Stomach smooth muscle (tissue), 2 donors: ENCODE results near the gene NUP153.

Source experiments
- H3K27ac ChIP-seq: one replicate; pipeline ENCODE4 v1.7.0; 2013; ENCODE audit warnings: mild to moderate bottlenecking, low read length, inconsistent platforms
- H3K27me3 ChIP-seq, 2 donors: one replicate each; pipeline ENCODE4 v1.7.0; 2013; ENCODE audit warnings: low read length in 2 of 2; ENCODE audit not compliant: insufficient read depth in 2 of 2, control insufficient read depth in 1 of 2
- H3K36me3 ChIP-seq, 2 donors: one replicate each; pipeline ENCODE4 v1.7.0; 2013; ENCODE audit warnings: low read length in 2 of 2; ENCODE audit not compliant: control insufficient read depth in 2 of 2, insufficient read depth in 2 of 2
- H3K4me1 ChIP-seq: one replicate; pipeline ENCODE4 v1.7.0; 2013; ENCODE audit warnings: low read length; ENCODE audit not compliant: control insufficient read depth, insufficient read depth
- H3K4me3 ChIP-seq, 2 donors: one replicate each; pipeline ENCODE4 v1.7.0; 2013; ENCODE audit warnings: low read length in 2 of 2
- H3K9ac ChIP-seq, 2 donors: one replicate each; pipeline ENCODE4 v1.7.0; 2013; ENCODE audit warnings: low read length in 2 of 2, mild to moderate bottlenecking in 1 of 2
- H3K9me3 ChIP-seq, 2 donors: one replicate each; pipeline ENCODE4 v1.7.0; 2013; ENCODE audit warnings: low read length in 2 of 2; ENCODE audit not compliant: control insufficient read depth in 2 of 2
- donor health status: healthy.
- donor health status: Pancreatic carcinoma.

Gene NUP153

DNA sequence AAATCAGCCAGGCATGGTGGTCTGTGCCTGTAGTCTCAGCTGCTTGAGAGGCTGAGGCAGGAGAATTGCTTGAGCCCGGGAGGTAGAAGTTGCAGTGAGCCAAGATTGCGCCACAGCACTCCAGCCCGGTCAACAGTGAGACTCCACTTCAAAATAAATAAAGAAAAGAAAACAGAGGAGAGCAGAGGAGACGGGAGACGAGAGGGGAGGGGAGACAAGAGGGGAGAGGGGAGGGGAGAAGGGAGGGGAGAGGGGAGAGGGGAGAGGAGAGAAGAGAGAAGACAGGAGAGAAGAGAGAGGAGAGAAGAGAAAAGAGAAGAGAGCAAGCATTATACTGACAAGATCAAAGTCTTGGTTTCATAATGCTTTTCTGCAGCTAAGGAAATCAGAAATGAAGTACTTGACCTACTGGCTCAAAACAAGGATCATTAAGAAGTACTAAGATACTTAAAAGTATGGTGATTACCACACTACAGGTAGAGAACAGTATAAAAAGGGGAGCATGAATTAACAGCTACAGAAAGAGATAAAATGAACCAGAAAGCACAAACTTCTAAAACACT is 76.1 kb downstream of the NUP153 start:
- Histone ChIP-seq H3K36me3 (peaks cover 12 to 16% of the 10 kb centered on the region in 2 donors), H3K27ac (no peak overlapping the region), H3K9me3 (no peaks in the 10 kb centered on the region), H3K4me3 (no peak overlapping the region), H3K9ac (no peak overlapping the region), H3K27me3 (no peaks in the 10 kb centered on the region), H3K4me1 (no peaks in the 10 kb centered on the region)

- Histone ChIP-seq H3K27ac (no peak overlapping the region), H3K4me3 (no peak overlapping the region), H3K27me3 (no peaks in the 10 kb centered on the region), H3K4me1 (no peaks in the 10 kb centered on the region), H3K36me3 (peaks cover 11 to 20% of the 10 kb centered on the region in 2 donors), H3K9ac (no peak overlapping the region), H3K9me3 (no peaks in the 10 kb centered on the region)
Observed at GRCh38 chr6:17629824-17630510, 76.8 kb downstream of the NUP153 start.

GRCh38 chr6:17628873-17629272 is 77.9 kb downstream of the NUP153 start:
- Histone ChIP-seq H3K27ac (no peak overlapping the region), H3K4me1 (no peaks in the 10 kb centered on the region), H3K9me3 (no peaks in the 10 kb centered on the region), H3K36me3 (peaks cover 14 to 26% of the 10 kb centered on the region in 2 donors), H3K27me3 (no peaks in the 10 kb centered on the region), H3K4me3 (no peak overlapping the region), H3K9ac (no peak overlapping the region)

DNA sequence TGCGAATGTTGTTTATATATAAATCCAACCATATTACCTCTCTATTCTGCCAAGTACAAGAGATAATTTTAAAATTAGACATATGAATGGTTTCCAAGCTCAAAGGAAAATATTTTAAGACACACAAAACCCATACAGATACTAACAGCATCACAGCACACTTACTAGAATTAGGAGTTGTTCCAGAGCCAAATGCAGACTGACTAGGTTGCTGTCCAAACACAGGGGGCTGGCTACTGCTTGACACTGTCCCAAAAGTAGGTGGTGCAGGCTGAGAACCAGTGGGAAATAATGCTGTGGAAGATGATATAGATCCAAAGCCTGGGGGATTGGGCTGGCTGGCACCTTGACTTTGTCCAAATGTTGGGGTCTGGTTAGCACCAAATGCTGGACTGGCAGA is 82.3 kb downstream of the NUP153 start:
- Histone ChIP-seq H3K4me1 (no peaks in the 10 kb centered on the region), H3K27ac (no peak overlapping the region), H3K27me3 (no peaks in the 10 kb centered on the region), H3K9ac (no peak overlapping the region), H3K4me3 (no peak overlapping the region), H3K36me3 (peaks cover 16 to 22% of the 10 kb centered on the region in 2 donors), H3K9me3 (no peaks in the 10 kb centered on the region)

DNA sequence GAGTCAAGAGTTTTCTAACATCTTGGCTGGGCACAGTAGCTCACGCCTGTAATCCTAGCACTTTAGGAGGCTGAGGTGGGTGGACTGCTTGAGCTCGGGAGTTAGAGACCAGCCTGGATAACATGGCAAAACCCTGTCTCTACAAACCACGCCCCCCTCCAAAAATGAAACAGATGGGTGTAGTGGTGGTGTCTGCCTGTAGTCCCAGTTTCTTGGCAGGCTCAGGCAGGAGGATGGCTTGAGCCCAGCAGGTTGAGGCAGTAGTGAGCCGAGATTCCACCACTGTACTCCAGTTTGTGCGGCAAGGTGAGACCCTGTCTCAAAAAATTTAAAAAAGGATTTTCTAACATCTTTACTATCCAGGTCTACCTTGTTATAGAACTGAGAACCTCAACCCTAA is 84.6 kb downstream of the NUP153 start:
- Histone ChIP-seq H3K27me3 (no peaks in the 10 kb centered on the region), H3K4me1 (no peaks in the 10 kb centered on the region), H3K9ac (no peak overlapping the region), H3K4me3 (no peak overlapping the region), H3K9me3 (no peaks in the 10 kb centered on the region), H3K27ac (no peak overlapping the region), H3K36me3 (peaks cover 17 to 27% of the 10 kb centered on the region in 2 donors)

- Histone ChIP-seq H3K4me3 (no peak overlapping the region), H3K9ac (no peak overlapping the region), H3K27ac (no peak overlapping the region), H3K27me3 (no peaks in the 10 kb centered on the region), H3K9me3 (no peaks in the 10 kb centered on the region), H3K36me3 (peaks cover 20 to 27% of the 10 kb centered on the region in 2 donors), H3K4me1 (no peaks in the 10 kb centered on the region)
Observed at GRCh38 chr6:17621003-17621402, 85.7 kb downstream of the NUP153 start.

GRCh38 chr6:17615794-17616193 is 90.9 kb downstream of the NUP153 start:
- no peak overlapping the region for H3K27ac ChIP-seq
- H3K9me3 ChIP-seq = no peaks in the 10 kb centered on the region
- peaks cover 12 to 13% of the 10 kb centered on the region in 2 donors for H3K36me3 ChIP-seq
- H3K4me1 ChIP-seq = no peaks in the 10 kb centered on the region
- H3K27me3 ChIP-seq = no peaks in the 10 kb centered on the region
- H3K9ac ChIP-seq = no peak overlapping the region
- no peak overlapping the region for H3K4me3 ChIP-seq

DNA sequence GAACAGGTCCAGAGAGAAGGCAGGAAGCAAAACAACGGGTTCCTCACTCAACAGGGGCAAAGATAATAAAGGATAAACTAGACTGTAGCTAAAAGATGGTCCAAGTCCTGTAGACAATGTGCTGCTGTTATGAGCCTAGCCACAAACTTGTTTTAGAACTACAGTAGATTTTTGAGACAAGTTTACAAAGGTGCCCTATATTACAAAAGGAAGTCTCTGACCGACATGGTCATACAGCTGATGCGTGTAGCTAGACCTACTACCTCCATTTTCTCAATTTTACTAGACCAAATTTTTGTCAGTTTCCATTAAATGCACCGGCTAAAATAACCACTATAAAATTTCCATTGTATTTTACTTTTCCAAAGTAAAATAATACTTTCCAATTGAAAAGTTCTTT is 94.7 kb downstream of the NUP153 start:
- no peaks in the 10 kb centered on the region for H3K4me1 ChIP-seq
- H3K36me3 ChIP-seq = peaks cover 8 to 18% of the 10 kb centered on the region in 2 donors
- H3K9ac ChIP-seq = no peak overlapping the region
- no peaks in the 10 kb centered on the region for H3K27me3 ChIP-seq
- H3K27ac ChIP-seq = no peak overlapping the region
- H3K4me3 ChIP-seq = no peak overlapping the region
- H3K9me3 ChIP-seq = no peaks in the 10 kb centered on the region

DNA sequence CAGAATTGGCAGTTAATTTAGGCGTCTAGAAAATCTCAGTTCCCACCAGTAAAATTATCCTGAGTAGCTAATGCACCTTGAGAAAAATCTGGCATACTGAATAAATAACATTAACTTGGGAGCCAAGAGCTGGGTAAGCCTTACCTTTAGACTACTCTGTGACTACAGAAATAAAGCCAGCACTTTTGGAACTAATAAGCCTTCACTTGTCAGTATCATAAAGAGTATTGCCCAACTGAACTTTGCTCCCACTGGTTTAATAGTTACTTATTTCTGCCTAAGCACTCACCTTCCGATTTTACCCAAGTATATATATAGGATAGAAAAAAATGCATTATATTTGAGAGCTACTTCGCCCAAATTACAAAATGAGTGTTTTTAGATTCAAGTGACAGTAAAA is 95.9 kb downstream of the NUP153 start:
- no peak overlapping the region for H3K27ac ChIP-seq
- H3K9ac ChIP-seq = no peak overlapping the region
- no peaks in the 10 kb centered on the region for H3K4me1 ChIP-seq
- H3K4me3 ChIP-seq = no peak overlapping the region
- no peaks in the 10 kb centered on the region for H3K9me3 ChIP-seq
- H3K27me3 ChIP-seq = no peaks in the 10 kb centered on the region
- H3K36me3 ChIP-seq = peaks cover 9 to 19% of the 10 kb centered on the region in 2 donors

GRCh38 chr6:17606606-17607005 is 100.1 kb downstream of the NUP153 start:
- no peak overlapping the region for H3K9ac ChIP-seq
- no peak overlapping the region for H3K27ac ChIP-seq
- H3K36me3 ChIP-seq = peaks cover 12 to 15% of the 10 kb centered on the region in 2 donors
- peaks cover 2% of the 10 kb centered on the region for H3K4me1 ChIP-seq
- no peaks in the 10 kb centered on the region for H3K9me3 ChIP-seq
- no peaks in the 10 kb centered on the region for H3K27me3 ChIP-seq
- no peak overlapping the region for H3K4me3 ChIP-seq

- H3K27me3 ChIP-seq = no peaks in the 10 kb centered on the region
- H3K27ac ChIP-seq = no peak overlapping the region
- peaks cover 8 to 12% of the 10 kb centered on the region in 2 donors for H3K36me3 ChIP-seq
- no peaks in the 10 kb centered on the region for H3K9me3 ChIP-seq
- H3K4me1 ChIP-seq = peaks cover 6% of the 10 kb centered on the region
- no peak overlapping the region for H3K4me3 ChIP-seq
- no peak overlapping the region for H3K9ac ChIP-seq
Observed at GRCh38 chr6:17602888-17603287, 103.8 kb downstream of the NUP153 start.
